IPS-11a (cell line): Measurements from ENCODE around the gene CLIC4.
"Not testable (repeated sequence)": the region's sequence is repeated elsewhere in the genome, so short reads cannot be mapped to it uniquely, and the experiment has no call there.

ENCODE experiments used
- H3K4me3 ChIP-seq: one replicate; pipeline ENCODE4 v1.5.1; 2013; ENCODE audit warnings: low read depth, low read length, control low read depth

Gene CLIC4

DNA sequence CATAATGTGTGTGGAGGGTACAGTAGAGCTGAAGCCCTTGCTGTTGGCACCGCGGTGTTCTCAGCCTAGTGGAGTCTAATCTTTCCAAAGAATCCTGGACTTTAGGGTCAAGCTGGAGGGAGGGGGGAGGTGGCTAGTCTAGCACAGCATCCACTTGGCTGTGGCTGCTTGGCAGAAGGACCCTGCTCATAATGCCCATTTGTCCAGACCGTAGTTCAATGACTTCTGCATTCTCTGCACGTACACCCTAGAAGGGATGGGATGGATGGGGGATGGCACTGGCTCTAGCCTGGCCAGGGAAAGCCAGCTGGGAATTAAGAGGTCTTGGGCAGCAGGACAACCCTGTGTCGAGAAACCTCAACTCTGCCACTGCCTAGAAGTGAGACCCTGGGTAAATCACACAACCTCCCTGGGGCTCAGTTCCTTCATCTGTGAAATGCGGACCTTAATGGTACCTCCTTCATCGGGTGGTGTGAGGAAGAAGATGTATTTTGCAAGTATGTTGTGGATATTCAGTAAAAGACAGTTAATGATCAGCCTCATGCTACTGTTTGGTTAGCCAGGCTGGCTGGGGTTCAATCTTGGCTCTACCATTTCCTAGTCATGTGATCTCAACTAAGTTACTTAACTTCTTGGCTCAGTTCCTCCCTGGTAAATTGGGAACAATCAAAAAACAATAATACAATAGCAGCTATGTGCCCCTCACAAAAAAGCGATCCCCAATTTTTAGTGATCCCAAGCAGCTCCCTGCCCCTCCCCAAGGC, 27.2 kb upstream of the CLIC4 start:
- H3K4me3 ChIP-seq: no peak overlapping the region

DNA sequence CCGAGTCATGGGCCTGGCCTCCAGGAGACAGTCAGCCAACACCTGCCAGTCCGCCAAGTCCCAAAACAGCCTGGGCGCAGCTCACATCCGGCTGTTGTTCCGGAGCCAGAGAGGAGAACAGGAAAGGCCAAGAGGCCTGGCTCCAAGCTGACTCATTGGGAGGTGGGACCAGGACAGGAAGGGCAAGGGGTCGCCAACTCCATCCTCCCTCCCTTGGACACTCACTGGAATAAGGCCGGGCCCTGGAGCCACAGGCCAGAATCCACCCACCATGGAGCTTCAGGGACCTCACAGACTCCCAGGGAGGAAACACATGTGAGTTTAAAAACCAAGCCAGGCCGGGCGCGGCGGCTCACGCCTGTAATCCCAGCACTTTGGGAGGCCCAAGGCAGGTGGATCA, 25.1 kb upstream of the CLIC4 start:
- no peak overlapping the region for H3K4me3 ChIP-seq

DNA sequence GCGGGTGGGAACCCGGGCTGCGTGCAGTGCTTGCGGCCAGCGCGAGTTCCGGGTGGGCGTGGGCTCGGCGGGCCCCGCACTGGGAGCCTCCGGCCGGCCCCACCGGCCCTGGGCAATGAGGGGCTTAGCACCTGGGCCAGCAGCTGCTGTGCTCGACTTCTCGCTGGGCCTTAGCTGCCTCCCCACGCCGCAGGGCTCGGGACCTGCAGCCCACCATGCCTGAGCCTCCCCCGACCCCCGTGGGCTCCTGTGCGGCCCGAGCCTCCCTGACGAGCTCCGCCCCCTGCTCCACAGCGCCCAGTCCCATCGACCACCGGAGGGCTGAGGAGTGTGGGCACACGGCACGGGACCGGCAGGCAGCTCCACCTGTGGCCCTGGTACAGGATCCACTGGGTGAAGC, 23.7 kb upstream of the CLIC4 start:
- no peak overlapping the region for H3K4me3 ChIP-seq

GRCh38 chr1:24722073-24723035, 22.9 kb upstream of the CLIC4 start:
- H3K4me3 ChIP-seq: not testable (repeated sequence)

- H3K4me3 ChIP-seq: no peak overlapping the region
Measured at GRCh38 chr1:24724345-24725208, 20.7 kb upstream of the CLIC4 start.

GRCh38 chr1:24725209-24725651, 20.0 kb upstream of the CLIC4 start:
- no peak overlapping the region for H3K4me3 ChIP-seq

DNA sequence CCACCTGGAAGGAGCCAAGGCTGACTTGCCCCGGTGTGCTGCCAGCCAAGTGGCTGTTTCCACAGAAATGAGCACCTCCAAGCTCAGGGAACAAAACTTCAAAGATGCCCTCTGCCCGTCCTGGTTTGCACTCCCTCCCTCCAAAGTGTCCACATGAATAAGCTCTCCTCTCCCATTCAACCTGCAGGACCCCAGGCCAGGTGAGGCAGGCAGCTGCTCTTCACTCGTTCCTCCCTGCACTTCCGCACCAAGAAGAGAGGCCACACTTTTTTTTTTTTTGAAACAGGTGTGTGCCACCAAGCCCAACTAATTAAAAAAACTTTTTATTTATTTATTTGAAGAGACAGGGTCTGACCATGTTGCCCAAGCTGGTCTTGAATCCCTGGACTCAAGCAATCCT, 18.5 kb upstream of the CLIC4 start:
- H3K4me3 ChIP-seq: no peak overlapping the region

- H3K4me3 ChIP-seq: no peak overlapping the region
Measured at GRCh38 chr1:24727501-24728216, 17.6 kb upstream of the CLIC4 start.

DNA sequence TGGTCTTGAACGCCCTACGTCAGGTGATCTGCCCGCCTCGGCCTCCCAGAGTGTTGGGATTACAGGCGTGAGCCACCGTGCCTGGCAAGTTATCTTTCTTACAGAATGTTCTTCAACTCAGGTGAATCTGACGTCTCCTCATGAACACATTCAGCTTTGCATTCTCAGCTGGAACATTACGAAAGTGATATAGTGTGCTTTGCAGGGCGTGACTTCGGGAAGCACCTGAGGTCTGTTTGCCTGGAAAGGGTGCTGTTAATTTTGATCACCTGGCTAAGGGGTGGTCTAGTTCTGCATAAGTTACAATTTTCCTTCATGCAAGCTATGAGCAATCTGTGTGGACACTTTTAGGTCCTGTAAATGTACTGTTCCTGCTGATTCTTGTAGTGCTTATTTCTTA, 16.3 kb upstream of the CLIC4 start:
- H3K4me3 ChIP-seq: no peak overlapping the region

GRCh38 chr1:24732186-24732885, 12.9 kb upstream of the CLIC4 start:
- H3K4me3 ChIP-seq: no peak overlapping the region

DNA sequence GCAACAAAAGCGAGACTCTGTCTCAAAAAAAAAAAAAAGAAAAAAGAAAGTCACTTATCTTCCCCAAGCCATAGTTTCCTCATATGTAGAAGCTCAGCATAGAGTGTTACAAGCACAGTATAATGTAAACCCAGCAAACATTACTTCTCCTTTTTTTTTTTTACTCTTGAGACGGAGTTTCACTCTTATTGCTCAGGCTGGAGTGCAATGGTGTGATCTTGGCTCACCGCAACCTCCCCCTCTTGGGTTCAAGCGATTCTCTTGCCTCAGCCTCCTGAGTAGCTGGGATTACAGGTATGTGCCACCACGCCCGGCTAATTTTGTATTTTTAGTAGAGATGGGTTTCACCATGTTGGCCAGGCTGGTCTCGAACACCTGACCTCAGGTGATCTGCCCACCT, 11.9 kb upstream of the CLIC4 start:
- H3K4me3 ChIP-seq: not testable (repeated sequence)

GRCh38 chr1:24735156-24735508, 10.1 kb upstream of the CLIC4 start:
- no peak overlapping the region for H3K4me3 ChIP-seq

GRCh38 chr1:24735509-24736375, 9.5 kb upstream of the CLIC4 start:
- H3K4me3 ChIP-seq: no peak overlapping the region

- no peak overlapping the region for H3K4me3 ChIP-seq
Measured at GRCh38 chr1:24737368-24738117, 7.7 kb upstream of the CLIC4 start.

DNA sequence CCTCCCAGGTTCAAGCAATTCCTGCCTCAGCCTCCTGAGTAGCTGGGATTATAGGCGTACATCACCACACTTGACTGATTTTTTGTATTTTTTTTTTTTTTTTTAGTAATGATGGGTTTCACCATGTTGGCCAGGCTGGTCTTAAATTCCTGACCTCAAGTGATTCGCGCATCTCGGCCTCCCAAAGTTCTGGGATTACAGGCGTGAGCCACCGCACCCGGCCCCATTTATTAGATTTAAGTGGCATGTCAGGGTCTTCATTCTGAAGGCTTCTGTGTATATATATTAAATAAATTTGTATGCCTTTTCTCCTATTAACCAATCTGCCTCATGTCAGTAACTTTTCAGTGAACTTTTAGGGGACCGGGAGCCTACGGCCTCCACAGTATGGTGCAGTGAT, 6.0 kb upstream of the CLIC4 start:
- no peak overlapping the region for H3K4me3 ChIP-seq

GRCh38 chr1:24742090-24742938, 2.9 kb upstream of the CLIC4 start:
- no peak overlapping the region for H3K4me3 ChIP-seq
